GM12878 (cell line): ENCODE data around the gene PLCG2. TPM values are rescaled to one million over a fixed set of nuclear protein-coding genes. Genes with fewer than 3 reads are reported as not detected.
A peak's percentile ranks its signal among the peaks of the same experiment; 100 is the strongest.

Experiments used
- ATAC-seq: fragments of 200-7000 bp; cut with Tn5 transposase; 3 replicates; pipeline ENCODE4 v1.9.1; 2020; ENCODE audit warnings: mild to moderate bottlenecking, moderate library complexity
- BruUV-seq: library from RNA; stranded (reverse); fragments of 400-500 nt; replicated peaks from 2 replicates; lab custom pipeline; 2021; lab: Mats Ljungman, UMichigan
- CTCF ChIA-PET: fragments of 300-600 bp; sonication (Branson Sonifier 250); formaldehyde crosslinking; extraction: SDS; loops from one replicate; lab custom pipeline; 2021; ENCODE audit warnings: inconsistent platforms; lab: Yijun Ruan, JAX
- POLR2A ChIA-PET: fragments of 350-600 bp; formaldehyde crosslinking; extraction: SDS; loops from one replicate; lab custom pipeline; 2021; ENCODE audit warnings: inconsistent platforms; lab: Charles Lee
- RAD21 ChIA-PET: fragments of 300-600 bp; sonication (Branson Sonifier 250); formaldehyde crosslinking; loops from one replicate; lab custom pipeline; 2023; ENCODE audit warnings: antibody characterized with exemption; ENCODE audit not compliant: unreplicated experiment; lab: Charles Lee
- SMC1A ChIA-PET: fragments of 300-600 bp; sonication (Branson Sonifier 250); formaldehyde crosslinking; loops from one replicate; lab custom pipeline; 2023; ENCODE audit not compliant: unreplicated experiment, uncharacterized antibody; lab: Charles Lee
- DNase-seq: peaks from one replicate; pipeline ENCODE4 v3.0.0-alpha.2; 2011; ENCODE audit warnings: low read depth, low spot score
- FAIRE-seq: peaks from 3 replicates; lab custom pipeline; 2011; peaks lifted over from hg19 to GRCh38; lab: Jason Lieb, UNC
- H2AFZ ChIP-seq: 2 replicates; pipeline ENCODE4 v1.6.0; 2011; ENCODE audit warnings: low read depth, low read length, control low read depth; ENCODE audit not compliant: control insufficient read depth
- H3K27ac ChIP-seq: 2 replicates; pipeline ENCODE4 v1.5.1; 2011; ENCODE audit warnings: control low read depth; ENCODE audit not compliant: control insufficient read depth, insufficient read depth
- H3K27me3 ChIP-seq, 2 experiments: replicated peaks in 1 of 2; 2 replicates each; pipeline versions ENCODE4 v1.6.0 to v1.6.1; 2011; ENCODE audit warnings: low read length in 1 of 2; ENCODE audit not compliant: control insufficient read depth in 2 of 2, insufficient read depth in 2 of 2
- H3K36me3 ChIP-seq, 2 experiments: 2 replicates each; pipeline ENCODE4 v1.5.1; 2011; ENCODE audit warnings: low read length in 1 of 2; ENCODE audit not compliant: control insufficient read depth in 2 of 2, insufficient read depth in 2 of 2
- H3K4me1 ChIP-seq: 2 replicates; pipeline ENCODE4 v1.6.1; 2011; ENCODE audit warnings: mild to moderate bottlenecking, low read length, moderate library complexity, mixed read lengths; ENCODE audit not compliant: control insufficient read depth, insufficient read depth
- H3K4me2 ChIP-seq: 2 replicates; pipeline ENCODE4 v1.6.0; 2011; ENCODE audit warnings: control low read depth; ENCODE audit not compliant: control insufficient read depth, insufficient read depth
- H3K4me3 ChIP-seq: fragments of 200-600 bp; sonication (generic); 2 replicates; pipeline ENCODE4 v1.5.1; 2016
- H3K79me2 ChIP-seq: 2 replicates; pipeline ENCODE4 v1.6.0; 2011; ENCODE audit warnings: low read length; ENCODE audit not compliant: control insufficient read depth, insufficient read depth
- H3K9ac ChIP-seq: 2 replicates; pipeline ENCODE4 v1.8.0; 2011; ENCODE audit warnings: low read length, control low read depth, mixed read lengths; ENCODE audit not compliant: control insufficient read depth, insufficient read depth
- H3K9me3 ChIP-seq: replicated peaks from 3 replicates; pipeline ENCODE4 v1.5.1; 2011; ENCODE audit warnings: mild to moderate bottlenecking, low read length; ENCODE audit not compliant: control insufficient read depth, insufficient read depth
- H4K20me1 ChIP-seq: 2 replicates; pipeline ENCODE4 v1.6.0; 2011; ENCODE audit not compliant: control insufficient read depth, insufficient read depth
- CBX5 ChIP-seq: sonication (generic); IDR thresholded peaks from 2 replicates; pipeline ENCODE4 v1.6.1; 2016; ENCODE audit warnings: low read depth, moderate library complexity, mild to moderate bottlenecking, inconsistent platforms
- DPF2 ChIP-seq: fragments of 450-650 bp; IDR thresholded peaks from 2 replicates; pipeline ENCODE4 v1.6.1; 2017; ENCODE audit warnings: mild to moderate bottlenecking
- ESRRA ChIP-seq: IDR thresholded peaks from 2 replicates; pipeline ENCODE4 v1.6.1; 2012; ENCODE audit warnings: mild to moderate bottlenecking, low read length, improper control_type of control experiment
- ETV6 ChIP-seq, 2 experiments: fragments of 450-650 bp in 1 of 2; IDR thresholded peaks in 1 of 2; conservative IDR thresholded peaks in 1 of 2; 2 replicates each; pipeline ENCODE4 v1.6.1; 2014; ENCODE audit warnings: antibody characterized with exemption in 1 of 2, borderline replicate concordance in 1 of 2, low read depth in 1 of 2, mild to moderate bottlenecking in 1 of 2, moderate library complexity in 1 of 2
- IKZF2 ChIP-seq, 2 experiments: fragments of 450-650 bp; IDR thresholded peaks; 2 replicates each; pipeline ENCODE4 v1.6.1; 2017; ENCODE audit warnings: mild to moderate bottlenecking in 2 of 2, moderate library complexity in 2 of 2
- KDM1A ChIP-seq: fragments of 200-600 bp; sonication (generic); IDR thresholded peaks from 2 replicates; pipeline ENCODE4 v1.6.1; 2016; ENCODE audit warnings: borderline replicate concordance
- POLR2AphosphoS2 ChIP-seq: IDR thresholded peaks from 2 replicates; pipeline ENCODE4 v1.6.1; 2011; ENCODE audit warnings: low read depth, mild to moderate bottlenecking, low read length, improper control_type of control experiment, moderate library complexity
- SMAD5 ChIP-seq: IDR thresholded peaks from 2 replicates; pipeline ENCODE4 v1.6.1; 2016; ENCODE audit warnings: antibody characterized with exemption, low read depth
- SMARCA5 ChIP-seq: fragments of 450-650 bp; IDR thresholded peaks from 2 replicates; pipeline ENCODE4 v1.6.1; 2017; ENCODE audit warnings: mild to moderate bottlenecking
- ZNF207 ChIP-seq: fragments of 450-650 bp; IDR thresholded peaks from 2 replicates; pipeline ENCODE4 v1.6.1; 2014; ENCODE audit warnings: antibody characterized with exemption, mild to moderate bottlenecking, borderline replicate concordance
- WGBS: methylation state at CpG from one replicate; pipeline ENCODE4 v1.1.6; 2016; ENCODE audit warnings: low lambda C conversion rate; ENCODE audit not compliant: insufficient replicate concordance, insufficient coverage; ENCODE audit errors: missing lambda C conversion rate; 5-methylcytosine and 5-hydroxymethylcytosine counted together
- in situ Hi-C: fragments of 300-500 bp; cut with MboI; formaldehyde crosslinking; loops from 9 replicates; pipeline ENCODE4 v1.14.3; 2018; ENCODE audit warnings: mixed read lengths
- intact Hi-C: fragments of 100-400 bp; cut with micrococcal nuclease; formaldehyde crosslinking; loops from one replicate; pipeline ENCODE4 v1.14.2; 2022; ENCODE audit not compliant: unreplicated experiment
- polyA plus RNA-seq, 11 experiments: library from polyadenylated mRNA; depleted of rRNA in 4 of 11; unstranded in 6 of 11; stranded (reverse) in 5 of 11; fragments of >200 nt; fragmentation: Nextera tagmentation in 4 of 11; fragmentation: Illumina TruSeq in 1 of 11; extraction: Ambion mirVana in 4 of 11; extraction: Trizol in 1 of 11; gene quantifications; 1 replicate in 1 of 11; 2 replicates in 10 of 11; pipeline versions ENCODE4 v1.2.1 to v1.2.3, GENCODE V29; 2011 to 2016; ENCODE audit warnings: inconsistent platforms in 2 of 11, missing spikeins in 2 of 11, low read depth in 1 of 11
- total RNA-seq, 4 experiments: library from RNA; depleted of rRNA in 3 of 4; stranded (reverse); fragments of >200 nt in 3 of 4; fragmentation: Illumina TruSeq in 1 of 4; extraction: Trizol in 1 of 4; gene quantifications; 2 replicates each; pipeline versions ENCODE4 v1.2.1 to v1.2.3, GENCODE V29; 2013 to 2021
- TF ChIP-seq, protein P1 (sequence below): fragments of 150-350 bp; IDR thresholded peaks from 2 replicates; pipeline ENCODE4 v1.6.1; 2016; ENCODE audit warnings: low read depth, low read length
- TF ChIP-seq, protein P2 (sequence below): fragments of 450-650 bp; IDR thresholded peaks from 2 replicates; pipeline ENCODE4 v1.6.1; 2017; ENCODE audit warnings: mild to moderate bottlenecking
- TF ChIP-seq, protein P3 (sequence below): fragments of 450-650 bp; conservative IDR thresholded peaks from 2 replicates; pipeline ENCODE4 v1.6.1; 2017; ENCODE audit warnings: mild to moderate bottlenecking, moderate library complexity

The PLCG2 gene
- total and polyA plus RNA-seq, 10 of the 15 experiments (the other 5 are each of a cell fraction or from before 2014, with no cell fraction given), result 47.6 to 256 (median 149) TPM

DNA sequence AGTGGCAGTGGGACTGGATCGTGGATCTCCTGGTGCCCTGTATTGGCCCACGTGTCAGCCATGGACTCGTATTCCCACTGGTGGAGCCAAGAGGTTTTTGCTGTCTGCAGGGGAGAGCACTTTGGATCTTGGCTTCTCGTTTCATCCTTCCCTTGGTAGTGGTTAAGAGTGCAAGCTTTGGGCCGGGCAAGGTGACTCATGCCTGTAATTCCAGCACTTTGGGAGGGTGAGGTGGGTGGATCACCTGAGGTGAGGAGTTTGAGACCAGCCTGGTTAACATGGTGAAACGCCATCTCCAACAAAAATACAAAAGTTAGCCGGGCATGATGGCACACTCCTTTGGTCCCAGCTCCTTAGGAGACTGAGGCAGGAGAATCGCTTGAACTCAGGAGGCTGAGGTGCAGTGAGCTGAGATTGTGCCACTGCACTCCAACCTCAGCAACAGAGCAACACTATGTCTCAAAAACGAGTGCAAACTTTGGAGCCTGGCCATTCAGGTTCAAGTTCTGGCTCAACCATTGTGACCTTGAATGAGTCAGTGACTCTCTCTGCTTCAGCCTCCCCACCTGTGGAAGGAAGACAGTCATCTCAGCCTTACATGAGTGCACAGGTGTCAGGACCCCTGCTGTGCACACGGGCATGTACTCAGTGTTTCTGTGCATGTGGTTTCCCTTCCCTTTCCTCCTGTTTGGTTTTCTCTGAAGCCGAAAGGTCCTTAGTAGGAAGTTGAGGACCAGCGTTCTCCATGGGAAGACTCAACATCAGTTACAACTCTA is 57.4 kb downstream of the PLCG2 start:
- no TSS peak for BruUV-seq
- ATAC-seq (peak; percentile 71), FAIRE-seq (peak; percentile 82), DNase-seq (peak; percentile 71)
- ChIA-PET POLR2A (interaction anchor here (0.8 to 2.5 kb wide), 6 partner anchors 9 to 85 kb away, joined by 3 to 12 read pairs (median 6); no protein-coding TSS in a partner anchor), SMC1A (interaction anchor here (0.9 to 14.0 kb wide), 13 partner anchors 12 to 96 kb away, joined by 3 to 135 read pairs (median 4); no protein-coding TSS in a partner anchor), CTCF (interaction anchor here (1.1 to 6.7 kb wide), 4 partner anchors 10 to 40 kb away, joined by 3 to 32 read pairs (median 5); no protein-coding TSS in a partner anchor), RAD21 (interaction anchor here (0.7 to 5.0 kb wide), 8 partner anchors 10 to 38 kb away, joined by 3 to 32 read pairs (median 10); no protein-coding TSS in a partner anchor)
- intact Hi-C loops (loop anchor here (1.0 to 2.0 kb wide), 2 partner anchors 14 to 38 kb away; no protein-coding TSS in a partner anchor), in situ Hi-C loops (no loop called here)
- H3K4me3 ChIP-seq, result peak overlapping the region; percentile 31; the same call in 1 of the 2 replicates
- H3K4me2 ChIP-seq, result peak overlapping the region; percentile 94
- peaks cover 87% of the 10 kb centered on the region for H3K4me1 ChIP-seq
- H2AFZ ChIP-seq, result no peak overlapping the region
- H4K20me1 ChIP-seq, result no peaks in the 10 kb centered on the region
- peaks cover 88% of the 10 kb centered on the region for H3K79me2 ChIP-seq
- no peaks in the 10 kb centered on the region for H3K9me3 ChIP-seq
- H3K27ac ChIP-seq, result peak overlapping the region; percentile 86
- no peaks in the 10 kb centered on the region for H3K27me3 ChIP-seq
- H3K9ac ChIP-seq, result peak overlapping the region; percentile 35
- peaks cover 16 to 19% of the 10 kb centered on the region in 2 experiments for H3K36me3 ChIP-seq
- WGBS, result 13% methylated on average over 12 of the region's 12 CpGs
- TF ChIP-seq ZNF207, result no peak
- no peak for TF ChIP-seq SMAD5
- TF ChIP-seq, protein P1, sequence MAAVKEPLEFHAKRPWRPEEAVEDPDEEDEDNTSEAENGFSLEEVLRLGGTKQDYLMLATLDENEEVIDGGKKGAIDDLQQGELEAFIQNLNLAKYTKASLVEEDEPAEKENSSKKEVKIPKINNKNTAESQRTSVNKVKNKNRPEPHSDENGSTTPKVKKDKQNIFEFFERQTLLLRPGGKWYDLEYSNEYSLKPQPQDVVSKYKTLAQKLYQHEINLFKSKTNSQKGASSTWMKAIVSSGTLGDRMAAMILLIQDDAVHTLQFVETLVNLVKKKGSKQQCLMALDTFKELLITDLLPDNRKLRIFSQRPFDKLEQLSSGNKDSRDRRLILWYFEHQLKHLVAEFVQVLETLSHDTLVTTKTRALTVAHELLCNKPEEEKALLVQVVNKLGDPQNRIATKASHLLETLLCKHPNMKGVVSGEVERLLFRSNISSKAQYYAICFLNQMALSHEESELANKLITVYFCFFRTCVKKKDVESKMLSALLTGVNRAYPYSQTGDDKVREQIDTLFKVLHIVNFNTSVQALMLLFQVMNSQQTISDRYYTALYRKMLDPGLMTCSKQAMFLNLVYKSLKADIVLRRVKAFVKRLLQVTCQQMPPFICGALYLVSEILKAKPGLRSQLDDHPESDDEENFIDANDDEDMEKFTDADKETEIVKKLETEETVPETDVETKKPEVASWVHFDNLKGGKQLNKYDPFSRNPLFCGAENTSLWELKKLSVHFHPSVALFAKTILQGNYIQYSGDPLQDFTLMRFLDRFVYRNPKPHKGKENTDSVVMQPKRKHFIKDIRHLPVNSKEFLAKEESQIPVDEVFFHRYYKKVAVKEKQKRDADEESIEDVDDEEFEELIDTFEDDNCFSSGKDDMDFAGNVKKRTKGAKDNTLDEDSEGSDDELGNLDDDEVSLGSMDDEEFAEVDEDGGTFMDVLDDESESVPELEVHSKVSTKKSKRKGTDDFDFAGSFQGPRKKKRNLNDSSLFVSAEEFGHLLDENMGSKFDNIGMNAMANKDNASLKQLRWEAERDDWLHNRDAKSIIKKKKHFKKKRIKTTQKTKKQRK, result no peak
- TF ChIP-seq IKZF2 (IDR thresholded peaks at IDR 0.05), result no peak; a peak in 1 of 4 replicates
- peak; percentile 46; the same call in 1 of the 2 replicates for TF ChIP-seq ESRRA
- no peak for TF ChIP-seq SMARCA5
- peak in 1 of 2 experiments; percentile 89; a peak in 2 of 4 replicates for TF ChIP-seq ETV6 (conservative IDR thresholded peaks at IDR 0.05 in 1 of 2, IDR thresholded peaks at IDR 0.05 in 1 of 2; ENCODE audit: borderline replicate concordance in 1 of 2, low read depth in 1 of 2)
- TF ChIP-seq, protein P2, sequence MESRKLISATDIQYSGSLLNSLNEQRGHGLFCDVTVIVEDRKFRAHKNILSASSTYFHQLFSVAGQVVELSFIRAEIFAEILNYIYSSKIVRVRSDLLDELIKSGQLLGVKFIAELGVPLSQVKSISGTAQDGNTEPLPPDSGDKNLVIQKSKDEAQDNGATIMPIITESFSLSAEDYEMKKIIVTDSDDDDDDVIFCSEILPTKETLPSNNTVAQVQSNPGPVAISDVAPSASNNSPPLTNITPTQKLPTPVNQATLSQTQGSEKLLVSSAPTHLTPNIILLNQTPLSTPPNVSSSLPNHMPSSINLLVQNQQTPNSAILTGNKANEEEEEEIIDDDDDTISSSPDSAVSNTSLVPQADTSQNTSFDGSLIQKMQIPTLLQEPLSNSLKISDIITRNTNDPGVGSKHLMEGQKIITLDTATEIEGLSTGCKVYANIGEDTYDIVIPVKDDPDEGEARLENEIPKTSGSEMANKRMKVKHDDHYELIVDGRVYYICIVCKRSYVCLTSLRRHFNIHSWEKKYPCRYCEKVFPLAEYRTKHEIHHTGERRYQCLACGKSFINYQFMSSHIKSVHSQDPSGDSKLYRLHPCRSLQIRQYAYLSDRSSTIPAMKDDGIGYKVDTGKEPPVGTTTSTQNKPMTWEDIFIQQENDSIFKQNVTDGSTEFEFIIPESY, result no peak
- no peak for TF ChIP-seq POLR2AphosphoS2
- no peak for TF ChIP-seq DPF2
- TF ChIP-seq CBX5, result no peak
- TF ChIP-seq, protein P3, sequence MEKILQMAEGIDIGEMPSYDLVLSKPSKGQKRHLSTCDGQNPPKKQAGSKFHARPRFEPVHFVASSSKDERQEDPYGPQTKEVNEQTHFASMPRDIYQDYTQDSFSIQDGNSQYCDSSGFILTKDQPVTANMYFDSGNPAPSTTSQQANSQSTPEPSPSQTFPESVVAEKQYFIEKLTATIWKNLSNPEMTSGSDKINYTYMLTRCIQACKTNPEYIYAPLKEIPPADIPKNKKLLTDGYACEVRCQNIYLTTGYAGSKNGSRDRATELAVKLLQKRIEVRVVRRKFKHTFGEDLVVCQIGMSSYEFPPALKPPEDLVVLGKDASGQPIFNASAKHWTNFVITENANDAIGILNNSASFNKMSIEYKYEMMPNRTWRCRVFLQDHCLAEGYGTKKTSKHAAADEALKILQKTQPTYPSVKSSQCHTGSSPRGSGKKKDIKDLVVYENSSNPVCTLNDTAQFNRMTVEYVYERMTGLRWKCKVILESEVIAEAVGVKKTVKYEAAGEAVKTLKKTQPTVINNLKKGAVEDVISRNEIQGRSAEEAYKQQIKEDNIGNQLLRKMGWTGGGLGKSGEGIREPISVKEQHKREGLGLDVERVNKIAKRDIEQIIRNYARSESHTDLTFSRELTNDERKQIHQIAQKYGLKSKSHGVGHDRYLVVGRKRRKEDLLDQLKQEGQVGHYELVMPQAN, result no peak
- TF ChIP-seq KDM1A, result no peak
